OCI-M2 (cell line): ENCODE results near the gene C14orf132.

Source experiments
- DNase-seq: peaks from one replicate; lab custom pipeline; 2025; ENCODE audit not compliant: unreplicated experiment; lab: John Stamatoyannopoulos, UW

C14orf132 gene

DNA sequence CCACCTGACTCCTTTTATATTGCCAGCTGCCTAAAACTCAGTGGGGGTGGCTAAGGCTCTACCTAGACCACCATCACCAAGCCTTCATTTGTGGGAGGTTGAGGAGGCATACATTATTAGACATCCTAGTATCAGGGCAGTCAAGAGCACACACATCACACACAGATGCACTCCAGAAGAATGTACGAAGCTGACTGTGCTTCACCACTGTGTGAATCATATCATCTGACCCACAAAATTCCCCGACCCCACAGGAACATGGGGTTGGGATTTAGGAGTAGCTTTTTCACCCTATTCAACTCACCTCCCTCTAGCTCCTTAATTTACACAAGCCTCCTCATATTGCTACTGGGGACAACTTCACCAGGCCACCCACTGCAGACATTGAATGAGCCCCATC is 100.7 kb downstream of the C14orf132 start:
- DNase-seq, result no peak

DNA sequence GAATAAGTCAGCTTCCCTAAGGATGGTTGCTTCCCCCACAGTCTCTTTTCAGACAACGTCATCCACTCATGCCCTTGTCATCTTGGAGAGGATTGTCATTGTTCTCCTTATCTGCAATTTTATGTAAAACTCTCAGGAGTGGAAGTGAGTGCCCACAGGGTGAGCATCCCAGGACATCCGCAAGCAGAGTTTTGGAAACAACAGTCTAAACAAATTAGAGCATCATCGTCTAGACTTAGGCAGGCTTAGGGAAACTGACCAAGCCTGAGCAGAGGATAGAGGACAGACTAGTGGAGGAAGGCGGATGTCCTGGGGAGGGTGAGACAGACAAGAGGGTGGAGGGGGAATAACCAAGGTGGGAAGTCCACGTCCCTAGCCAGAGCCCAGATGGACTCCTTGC is 101.8 kb downstream of the C14orf132 start:
- no peak for DNase-seq
